Spinal cord (tissue), 10 donors: ENCODE results near the gene FRAS1. TPM values are rescaled to one million over a fixed set of nuclear protein-coding genes. Genes with fewer than 3 reads are reported as not detected.

Source experiments
- DNase-seq, 6 donors: peaks; one replicate each; pipeline versions ENCODE4 v3.0.0 to v3.0.0-alpha.2; 2013 to 2015; ENCODE audit warnings: low spot score in 6 of 6, low read depth in 4 of 6
- H3K27ac ChIP-seq: one replicate; pipeline ENCODE4 v1.5.1; 2013; ENCODE audit warnings: low read depth, low read length, control low read depth
- H3K27me3 ChIP-seq: one replicate; pipeline ENCODE4 v1.6.1; 2013; ENCODE audit warnings: low read length; ENCODE audit not compliant: control insufficient read depth, insufficient read depth
- H3K36me3 ChIP-seq: one replicate; pipeline ENCODE4 v1.6.1; 2013; ENCODE audit warnings: low read length; ENCODE audit not compliant: control insufficient read depth, insufficient read depth
- H3K4me1 ChIP-seq: one replicate; pipeline ENCODE4 v1.6.1; 2013; ENCODE audit warnings: low read length; ENCODE audit not compliant: control insufficient read depth, insufficient read depth
- H3K4me3 ChIP-seq: one replicate; pipeline ENCODE4 v1.5.1; 2013; ENCODE audit warnings: low read depth, low read length, control low read depth
- H3K9me3 ChIP-seq: one replicate; pipeline ENCODE4 v1.6.1; 2013; ENCODE audit warnings: low read length; ENCODE audit not compliant: control insufficient read depth, insufficient read depth
- whole genome bisulfite sequencing: methylation state at CpG from one replicate; pipeline ENCODE4 v1.1.5; 2013; ENCODE audit warnings: missing lambda C conversion rate; ENCODE audit not compliant: insufficient coverage; 5-methylcytosine and 5-hydroxymethylcytosine counted together
- polyA plus RNA-seq, 2 donors: library from polyadenylated mRNA; unstranded; fragments of 120-200 nt; gene quantifications; one replicate each; pipeline ENCODE4 v1.2.1, GENCODE V29; 2013; ENCODE audit not compliant: insufficient read length in 2 of 2
- small RNA-seq: library from RNA; depleted of rRNA; stranded (forward); fragments of <200 nt; gene quantifications from one replicate; pipeline ENCODE3, GENCODE V24; 2014; ENCODE audit warnings: low replicate concordance
- total RNA-seq, 2 donors: library from RNA; depleted of rRNA in 1 of 2; stranded (reverse); fragments of 120-200 nt in 1 of 2; fragments of >200 nt in 1 of 2; gene quantifications; one replicate each; pipeline versions ENCODE4 v1.2.3 to v1.2.4, GENCODE V29; 2013 to 2014
- donor health status: healthy.

The FRAS1 gene
- total and polyA plus RNA-seq, 4 donors = 7.5 to 24.0 (median 16.5) TPM

- H3K36me3 ChIP-seq = no peaks in the 10 kb centered on the region
- H3K9me3 ChIP-seq = no peaks in the 10 kb centered on the region
- H3K4me3 ChIP-seq = no peak overlapping the region
- no peaks in the 10 kb centered on the region for H3K27me3 ChIP-seq
- H3K4me1 ChIP-seq = no peaks in the 10 kb centered on the region
- no peak for DNase-seq
- no peak overlapping the region for H3K27ac ChIP-seq
- 11% methylated on average over 1 of the region's 1 CpG for WGBS
Measured at GRCh38 chr4:78585633-78586032, 528.5 kb downstream of the FRAS1 start.

GRCh38 chr4:78588894-78589545 lies 531.9 kb downstream of the FRAS1 start:
- Histone ChIP-seq H3K9me3 (no peaks in the 10 kb centered on the region), H3K27ac (no peak overlapping the region), H3K4me1 (no peaks in the 10 kb centered on the region), H3K27me3 (no peaks in the 10 kb centered on the region), H3K4me3 (no peak overlapping the region), H3K36me3 (no peaks in the 10 kb centered on the region)
- DNase-seq = peak in 1 of 6 donors; percentile 61
- 29% methylated on average over 4 of the region's 4 CpGs for WGBS

- no peak for DNase-seq
- Histone ChIP-seq H3K36me3 (no peaks in the 10 kb centered on the region), H3K27me3 (no peaks in the 10 kb centered on the region), H3K4me1 (no peaks in the 10 kb centered on the region), H3K9me3 (no peaks in the 10 kb centered on the region), H3K4me3 (no peak overlapping the region), H3K27ac (no peak overlapping the region)
- no CpG with 5 or more reads among the region's 2 CpGs for WGBS
Measured at GRCh38 chr4:78591404-78591803, 534.3 kb downstream of the FRAS1 start.

GRCh38 chr4:78592088-78592783 lies 535.1 kb downstream of the FRAS1 start:
- H3K27me3 ChIP-seq = no peaks in the 10 kb centered on the region
- WGBS = no CpG with 5 or more reads among the region's 3 CpGs
- no peaks in the 10 kb centered on the region for H3K9me3 ChIP-seq
- no peaks in the 10 kb centered on the region for H3K36me3 ChIP-seq
- H3K27ac ChIP-seq = no peak overlapping the region
- no peaks in the 10 kb centered on the region for H3K4me1 ChIP-seq
- DNase-seq = no peak
- no peak overlapping the region for H3K4me3 ChIP-seq

Small RNA genes within 50 kb of the gene (small RNA-seq; reads per million reads assigned to genes)
- not detected for gene AC114801.3

Other genes starting within 250 kb of the FRAS1 start
- 10 to 100 TPM; 19.6 to 47.3 TPM for gene CNOT6L, start 238.0 kb upstream of the FRAS1 start, total RNA-seq
- gene CNOT6L, start 238.0 kb upstream of the FRAS1 start, polyA plus RNA-seq = 10 to 100 TPM; 15.4 to 21.7 TPM
- 10 to 100 TPM; 32.5 to 32.7 TPM for gene MRPL1, start 194.5 kb upstream of the FRAS1 start, total RNA-seq
- 10 to 100 TPM; 39.1 to 44.7 TPM for gene MRPL1, start 194.5 kb upstream of the FRAS1 start, polyA plus RNA-seq